NCI-H82 treated with DMSO at 0.1 percent for 48 hours (cell line): ENCODE results near the gene SLC26A5.
"Not testable (repeated sequence)": the region's sequence is repeated elsewhere in the genome, so short reads cannot be mapped to it uniquely, and the experiment has no call there.

Experiments used
- DNase-seq: peaks from one replicate; lab custom pipeline; 2025; ENCODE audit not compliant: unreplicated experiment; lab: John Stamatoyannopoulos, UW

Gene SLC26A5, protein sequence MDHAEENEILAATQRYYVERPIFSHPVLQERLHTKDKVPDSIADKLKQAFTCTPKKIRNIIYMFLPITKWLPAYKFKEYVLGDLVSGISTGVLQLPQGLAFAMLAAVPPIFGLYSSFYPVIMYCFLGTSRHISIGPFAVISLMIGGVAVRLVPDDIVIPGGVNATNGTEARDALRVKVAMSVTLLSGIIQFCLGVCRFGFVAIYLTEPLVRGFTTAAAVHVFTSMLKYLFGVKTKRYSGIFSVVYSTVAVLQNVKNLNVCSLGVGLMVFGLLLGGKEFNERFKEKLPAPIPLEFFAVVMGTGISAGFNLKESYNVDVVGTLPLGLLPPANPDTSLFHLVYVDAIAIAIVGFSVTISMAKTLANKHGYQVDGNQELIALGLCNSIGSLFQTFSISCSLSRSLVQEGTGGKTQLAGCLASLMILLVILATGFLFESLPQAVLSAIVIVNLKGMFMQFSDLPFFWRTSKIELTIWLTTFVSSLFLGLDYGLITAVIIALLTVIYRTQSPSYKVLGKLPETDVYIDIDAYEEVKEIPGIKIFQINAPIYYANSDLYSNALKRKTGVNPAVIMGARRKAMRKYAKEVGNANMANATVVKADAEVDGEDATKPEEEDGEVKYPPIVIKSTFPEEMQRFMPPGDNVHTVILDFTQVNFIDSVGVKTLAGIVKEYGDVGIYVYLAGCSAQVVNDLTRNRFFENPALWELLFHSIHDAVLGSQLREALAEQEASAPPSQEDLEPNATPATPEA

DNA sequence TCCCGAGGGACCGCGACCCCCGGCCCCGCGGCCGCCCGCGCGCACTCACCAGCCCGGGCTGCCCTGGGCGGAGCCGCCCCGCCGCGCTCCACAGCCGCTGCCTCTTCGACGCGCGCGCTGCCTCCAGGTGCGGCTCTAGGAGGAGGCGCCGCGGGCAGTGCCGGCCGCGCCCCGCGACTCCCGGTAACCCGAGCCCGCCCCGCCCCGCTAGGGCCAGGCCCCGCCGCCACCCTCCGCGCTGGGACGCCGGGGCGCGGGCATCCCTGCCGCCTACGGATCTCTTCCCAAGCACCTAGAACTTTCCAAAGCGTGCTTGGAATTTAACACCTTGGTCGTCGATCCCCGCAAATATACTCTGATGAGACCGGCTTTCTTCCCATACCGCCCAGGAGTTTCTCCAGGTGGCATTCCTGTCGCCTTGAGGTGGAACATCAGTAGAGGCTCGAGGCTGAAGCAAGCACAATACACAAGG, at the start of gene SLC26A5:
Gene SLC26A5, minus strand, starts transcription at position 159 of the 472 bp plus-strand sequence. CDS start 24,693 bp downstream, outside the sequence.
- no peak for DNase-seq

DNA sequence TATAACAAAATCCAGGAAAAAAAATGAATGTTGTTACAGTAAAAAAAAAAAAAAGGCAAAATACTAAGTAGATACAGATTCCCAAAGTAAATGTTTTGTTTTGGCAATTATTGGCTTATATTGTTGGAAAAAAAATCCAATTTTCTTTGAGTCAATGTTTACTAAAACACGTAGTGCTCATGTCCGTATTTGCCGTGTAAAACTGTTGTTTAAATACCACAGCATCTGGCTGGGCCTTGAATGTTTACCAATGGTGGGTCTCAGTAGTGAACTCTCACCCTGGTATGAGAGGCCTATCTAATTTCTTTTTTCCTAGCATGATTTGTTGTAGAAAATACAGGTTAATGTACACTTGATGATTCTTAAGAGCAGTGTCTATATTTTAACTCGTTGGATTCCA, 41.4 kb upstream of the SLC26A5 start:
- no peak for DNase-seq

DNA sequence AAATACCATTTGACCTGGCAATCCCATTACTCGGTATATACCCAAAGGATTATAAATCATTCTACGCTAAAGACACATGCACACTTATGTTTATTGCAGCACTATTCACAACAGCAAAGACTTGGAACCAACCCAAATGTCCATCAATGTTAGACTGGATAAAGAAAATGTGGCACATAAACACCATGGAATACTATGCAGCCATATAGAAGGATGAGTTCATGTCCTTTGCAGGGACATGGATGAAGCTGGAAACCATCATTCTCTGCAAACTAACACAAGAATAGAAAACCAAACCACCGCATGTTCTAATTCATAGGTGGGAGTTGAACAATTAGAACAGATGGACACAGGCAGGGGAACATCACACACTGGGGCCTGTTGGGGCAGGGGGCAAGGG, 40.9 kb upstream of the SLC26A5 start:
- DNase-seq, result not testable (repeated sequence)

DNA sequence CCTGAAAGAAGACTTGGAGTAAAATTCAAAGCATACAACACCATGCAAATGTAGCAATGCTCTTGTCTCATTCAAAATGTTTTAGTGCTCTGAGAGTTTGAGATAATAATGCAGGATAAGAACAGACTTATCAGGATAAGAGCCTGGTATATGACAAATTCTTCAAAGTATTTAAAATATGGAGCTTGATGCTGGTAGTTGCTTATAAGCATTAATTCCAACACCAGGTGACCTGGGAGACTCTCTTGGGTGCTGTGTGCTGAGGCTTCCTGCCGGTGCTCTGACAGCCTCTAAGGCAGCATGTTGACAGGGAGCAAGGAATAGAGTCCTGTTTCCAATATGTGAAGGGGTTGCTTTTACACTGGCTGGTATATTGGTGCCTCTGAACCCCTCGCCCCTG, 34.8 kb upstream of the SLC26A5 start:
- DNase-seq, result no peak

DNA sequence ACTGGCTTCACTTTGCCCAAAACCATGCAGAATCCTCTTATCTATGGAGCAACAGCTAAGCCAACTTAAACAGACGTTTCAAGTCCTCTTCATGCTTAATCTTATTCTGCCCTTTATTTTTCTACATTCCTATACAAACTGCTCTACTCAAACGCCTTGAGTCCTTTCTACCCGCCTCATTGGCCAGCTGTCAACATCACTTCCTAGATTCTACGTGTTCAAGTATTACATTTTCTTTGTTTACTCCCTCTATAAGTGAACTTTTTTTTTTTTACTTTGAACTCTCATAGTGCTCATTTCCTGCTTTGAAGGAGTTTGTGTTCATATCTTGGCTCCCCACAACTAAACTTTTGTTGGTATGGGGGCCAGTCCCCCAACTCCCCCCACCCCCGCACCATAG, 28.9 kb upstream of the SLC26A5 start:
- no peak for DNase-seq

DNA sequence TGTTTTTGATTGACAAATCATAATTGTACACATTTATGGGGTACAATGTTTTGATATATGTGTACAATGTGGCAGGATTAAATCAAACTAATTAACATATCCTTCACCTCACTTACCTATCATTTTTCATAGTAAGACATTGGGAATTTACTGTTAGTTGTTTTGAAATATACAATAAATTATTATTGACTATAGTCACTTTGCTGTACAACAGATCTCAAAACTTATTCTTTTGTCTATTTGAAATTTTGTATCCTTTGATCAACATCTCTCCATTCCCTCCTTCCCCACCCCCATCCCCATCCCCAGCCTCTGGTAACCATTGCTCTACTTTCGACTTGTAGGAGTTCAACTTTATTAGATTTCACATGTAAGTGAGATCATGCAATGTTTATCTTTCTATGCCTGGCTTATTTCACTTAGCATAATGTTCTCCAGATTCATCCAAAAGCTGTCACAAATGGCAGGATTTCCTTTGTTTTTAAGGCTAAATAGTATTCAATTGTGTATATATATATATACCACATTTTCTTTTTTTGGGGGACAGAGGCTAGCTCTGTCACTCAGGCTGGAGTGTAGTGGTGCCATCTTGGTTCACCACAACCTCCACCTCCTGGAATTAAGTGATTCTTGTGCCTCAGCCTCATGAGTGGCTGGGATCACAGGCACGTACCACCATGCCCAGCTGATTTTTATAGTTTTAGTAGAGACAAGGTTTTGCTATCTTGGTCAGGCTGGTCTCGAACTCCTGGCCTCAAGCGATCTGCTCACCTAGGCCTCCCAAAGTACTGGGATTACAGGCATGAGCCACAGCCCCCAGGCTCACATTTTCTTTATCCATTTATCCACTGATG, 23.3 kb upstream of the SLC26A5 start:
- no peak for DNase-seq

DNA sequence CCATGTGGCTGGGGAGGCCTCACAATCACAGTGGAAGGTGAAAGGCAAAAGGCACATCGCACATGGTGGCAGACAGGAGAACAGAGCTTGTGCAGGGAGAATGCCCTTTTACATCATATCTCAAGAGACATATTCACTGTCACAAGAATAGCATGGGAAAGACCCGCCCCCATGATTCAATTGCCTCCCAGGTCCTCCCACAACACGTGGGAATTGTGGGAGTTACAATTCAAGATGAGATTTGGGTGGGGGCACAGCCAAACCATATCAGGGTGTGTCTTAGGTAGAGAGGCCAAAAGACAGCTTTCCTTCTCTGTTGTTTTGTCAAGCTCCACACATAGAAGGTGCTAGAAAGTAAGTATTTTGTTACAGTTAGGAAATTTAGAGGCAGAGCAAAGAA, 20.8 kb upstream of the SLC26A5 start:
- no peak for DNase-seq

DNA sequence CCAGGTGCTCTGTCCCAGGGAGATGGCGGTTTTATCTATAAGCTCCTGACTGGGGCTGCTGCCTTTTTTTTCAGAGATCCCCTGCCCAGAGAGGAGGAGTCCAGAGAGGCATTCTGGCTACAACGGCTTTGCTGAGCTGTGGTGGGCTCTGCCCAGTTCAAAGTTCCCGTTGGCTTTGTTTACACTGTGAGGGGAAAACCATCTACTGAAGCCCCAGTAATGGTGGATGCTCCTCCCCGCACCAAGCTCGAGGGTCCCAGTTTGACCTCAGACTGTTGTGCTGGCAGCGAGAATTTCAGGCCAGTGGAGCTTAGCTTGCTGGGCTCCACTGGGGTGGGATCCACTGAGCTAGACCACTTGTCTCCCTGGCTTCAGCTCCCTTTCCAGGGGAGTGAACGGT, 16.4 kb upstream of the SLC26A5 start:
- no peak for DNase-seq

DNA sequence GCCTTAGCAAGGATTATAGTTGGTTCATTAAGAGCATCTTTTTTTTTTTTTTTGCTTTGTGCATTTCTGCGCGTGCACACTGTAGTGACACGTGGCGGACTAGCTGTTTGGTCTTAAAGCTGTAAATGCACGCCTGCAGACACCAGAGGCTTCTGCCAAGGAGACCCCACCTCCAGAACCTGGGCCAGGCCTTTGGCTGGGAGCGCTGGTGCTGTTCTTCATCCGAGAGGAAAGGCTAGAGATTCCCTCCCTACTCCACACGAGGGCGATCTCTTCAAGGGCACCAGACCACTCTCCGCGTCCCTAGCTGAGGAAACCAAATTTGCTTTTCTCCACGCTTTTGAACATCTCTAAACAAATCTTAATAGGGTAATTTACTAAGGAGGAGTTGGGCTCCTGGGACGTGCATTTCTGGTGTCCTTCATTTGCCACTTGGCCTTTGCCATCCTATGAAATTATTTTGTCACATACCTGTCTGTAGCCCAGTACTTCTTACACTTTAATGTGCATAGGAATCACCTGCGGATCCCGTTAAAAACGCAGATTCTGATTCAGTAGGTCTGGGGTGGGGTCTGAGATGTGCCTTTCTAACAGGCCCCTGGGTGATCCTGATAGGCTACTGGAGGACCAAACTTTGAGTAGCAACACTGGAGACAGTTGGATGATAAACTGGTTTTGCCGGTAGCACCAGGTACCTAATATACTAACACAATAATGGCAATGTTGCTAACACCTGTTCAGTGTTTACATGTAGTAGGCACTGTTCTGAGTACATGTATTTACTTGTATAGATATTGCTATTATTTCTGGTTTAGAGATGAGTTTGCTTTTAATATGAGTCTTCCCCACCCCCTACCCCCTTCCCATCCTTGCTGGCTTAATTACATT, 1.3 kb upstream of the SLC26A5 start:
- DNase-seq, result peak; percentile 45

DNA sequence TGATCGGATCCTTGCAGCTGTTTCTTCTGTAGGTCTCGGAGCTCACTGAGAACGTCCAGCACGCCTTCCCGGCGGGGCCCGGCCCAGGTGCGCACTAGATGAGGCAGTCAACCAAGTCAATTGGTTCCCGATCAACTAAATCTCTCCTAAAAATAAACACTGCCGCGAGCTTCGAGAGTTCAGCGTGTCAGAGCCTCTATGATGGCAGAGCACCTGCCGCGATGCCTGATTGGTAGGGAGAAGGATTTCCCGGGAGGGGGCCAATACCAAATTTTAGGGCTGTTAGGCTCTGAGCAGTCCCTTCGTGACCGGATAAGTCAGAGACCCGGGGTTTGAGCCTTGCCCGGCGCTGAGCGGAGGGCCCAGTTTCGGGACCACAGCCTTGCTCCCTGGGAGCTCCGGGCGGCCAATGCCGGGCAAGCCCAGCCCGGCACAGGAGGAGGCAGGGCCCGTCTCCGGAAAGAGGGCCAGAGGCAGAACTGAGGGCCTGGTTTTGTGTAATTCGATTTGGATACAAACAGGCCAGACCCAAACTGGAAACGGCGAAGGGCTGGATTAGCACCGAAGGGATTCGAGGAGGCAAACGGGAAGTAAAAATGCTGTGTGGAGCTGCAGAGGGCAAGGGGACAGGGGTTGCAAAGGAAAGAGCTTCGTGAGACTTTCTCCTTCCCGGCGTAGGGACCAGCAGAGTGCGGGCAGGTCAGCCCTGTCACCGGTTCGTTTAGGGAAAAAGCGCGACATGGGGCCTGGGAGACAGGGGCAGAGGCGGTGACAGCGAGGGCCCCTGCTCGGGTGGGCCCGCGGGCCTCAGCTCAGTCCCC, 569 bp downstream of the SLC26A5 start:
- no peak for DNase-seq

DNA sequence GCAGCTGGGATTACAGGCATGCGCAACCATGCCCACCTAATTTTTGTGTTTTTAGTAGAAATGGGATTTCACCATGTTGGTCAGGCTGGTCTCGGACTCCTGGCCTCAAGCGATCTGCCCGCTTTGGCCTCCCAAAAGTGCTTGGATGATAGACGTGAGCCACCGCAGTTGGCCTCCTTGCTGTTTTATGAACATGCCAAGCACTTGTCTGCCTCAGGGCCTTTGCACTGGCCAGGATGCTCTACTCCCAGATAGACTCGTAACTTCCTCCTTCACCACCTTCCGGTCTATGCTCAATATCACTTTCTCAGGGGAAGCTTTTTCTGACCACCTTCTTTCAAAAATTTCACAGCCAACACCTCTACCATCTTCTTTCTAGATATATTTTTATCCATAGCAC, 6.3 kb downstream of the SLC26A5 start:
- no peak for DNase-seq

DNA sequence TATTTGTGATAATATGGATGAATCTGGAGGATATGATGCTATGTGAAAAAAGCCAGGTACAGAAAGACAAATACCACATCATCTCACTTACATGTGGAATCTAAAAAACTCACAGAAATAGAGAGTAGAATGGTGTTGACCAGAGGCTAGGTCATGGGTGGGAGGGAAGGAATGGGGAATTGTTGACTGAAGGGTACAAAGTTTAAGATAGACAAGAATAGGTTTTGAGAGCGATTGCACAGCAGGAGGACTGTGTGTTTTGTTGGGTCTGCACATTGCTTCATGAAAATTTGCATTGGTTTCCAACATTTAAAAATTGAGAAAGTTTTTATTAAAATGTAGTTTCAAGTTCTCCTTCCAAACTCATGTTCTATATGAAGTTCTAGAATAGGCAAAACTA, 8.4 kb downstream of the SLC26A5 start:
- DNase-seq, result no peak

DNA sequence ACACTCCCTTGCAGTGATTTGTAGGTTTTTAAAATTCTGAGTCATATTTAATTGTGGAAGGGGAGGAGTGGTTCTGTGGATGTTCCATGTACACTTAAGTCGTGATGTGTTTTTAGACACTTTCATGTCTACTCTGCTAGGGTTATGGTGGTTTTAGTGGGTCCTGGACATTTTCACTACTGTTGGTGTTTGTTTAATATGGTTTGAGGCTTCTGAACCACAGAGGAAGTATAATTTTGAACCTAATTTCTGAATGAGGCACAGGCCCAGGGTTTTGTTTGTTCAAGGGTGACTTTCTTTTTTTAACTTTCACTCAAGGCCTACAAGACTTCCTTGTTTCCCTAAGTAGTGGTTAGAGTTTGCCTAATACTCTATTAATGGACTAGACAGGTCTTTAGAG, 13.3 kb downstream of the SLC26A5 start:
- no peak for DNase-seq

DNA sequence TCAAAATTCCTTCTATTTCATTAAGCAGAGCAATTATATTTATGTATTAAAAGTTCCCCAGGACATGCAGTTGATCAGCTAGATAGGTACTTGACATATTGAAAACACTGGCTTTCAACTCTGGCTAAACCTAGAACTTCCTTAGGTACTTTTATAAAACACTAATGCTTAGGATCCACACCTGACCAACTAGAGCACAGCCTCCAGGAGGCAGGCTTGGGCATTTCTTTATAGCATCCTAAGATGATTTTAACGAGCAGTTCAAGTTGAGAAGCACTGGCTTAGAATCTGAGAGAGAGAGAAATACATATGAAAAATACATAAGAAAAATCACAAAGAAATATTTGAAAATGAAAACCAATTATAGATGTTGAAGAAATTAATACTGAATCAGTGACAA, 20.8 kb downstream of the SLC26A5 start:
- DNase-seq, result no peak

DNA sequence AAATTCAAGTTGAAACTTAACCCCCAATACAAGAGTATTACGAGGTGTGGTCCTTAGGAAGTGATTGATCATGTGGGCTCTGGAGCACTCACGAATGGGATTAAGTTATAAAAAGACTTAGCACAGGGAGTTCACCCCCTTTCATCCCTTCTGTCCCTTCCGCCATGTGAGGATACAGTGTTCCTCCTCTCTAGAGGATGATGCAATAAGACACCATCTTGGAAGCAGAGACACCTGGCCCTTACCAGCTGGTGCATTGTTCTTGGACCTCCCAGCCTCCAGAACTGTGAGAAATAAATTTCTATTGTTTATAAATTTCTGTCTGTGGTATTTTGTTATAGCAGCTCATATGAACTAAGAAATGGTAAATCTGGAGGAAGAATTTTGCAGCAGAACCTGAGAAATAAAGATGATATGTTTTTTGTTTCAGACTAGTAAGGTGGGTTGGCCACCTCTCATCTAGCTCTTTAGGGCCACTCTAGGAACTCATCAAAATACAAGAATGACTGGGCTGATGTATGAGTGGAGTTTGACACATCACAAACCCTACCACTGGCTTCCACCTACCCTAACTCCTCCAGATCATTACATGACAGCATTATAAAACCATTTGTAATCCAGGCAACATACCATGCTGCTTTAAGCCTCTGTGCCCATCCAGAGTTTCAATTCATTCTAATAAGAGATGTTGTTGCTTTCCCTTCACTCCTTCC, 22.4 kb downstream of the SLC26A5 start:
- DNase-seq, result no peak

DNA sequence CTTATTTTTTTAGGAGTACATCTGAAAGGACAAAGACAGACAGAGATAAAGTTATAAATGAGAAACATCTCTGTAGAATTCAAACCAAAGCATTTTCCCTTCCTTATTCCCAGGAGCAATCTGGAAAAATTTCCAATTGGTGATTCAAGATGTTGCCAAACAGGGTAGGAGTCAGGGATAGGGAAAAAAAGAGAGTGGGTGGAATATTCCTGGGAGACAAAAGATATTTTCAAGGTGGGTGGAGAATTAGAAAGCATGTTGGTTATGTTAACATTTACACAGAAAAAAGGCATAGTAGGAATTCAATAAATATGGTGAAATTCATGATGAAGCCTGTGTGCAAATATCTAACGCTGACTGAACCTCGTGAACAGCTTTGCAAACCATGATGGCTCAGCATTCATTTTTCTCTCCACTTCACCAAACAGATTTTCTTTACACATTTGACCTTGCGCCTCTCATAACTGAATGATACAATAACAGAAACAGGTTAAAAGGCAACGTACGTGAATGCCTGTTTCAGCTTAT, 25.1 kb downstream of the SLC26A5 start:
- no peak for DNase-seq

DNA sequence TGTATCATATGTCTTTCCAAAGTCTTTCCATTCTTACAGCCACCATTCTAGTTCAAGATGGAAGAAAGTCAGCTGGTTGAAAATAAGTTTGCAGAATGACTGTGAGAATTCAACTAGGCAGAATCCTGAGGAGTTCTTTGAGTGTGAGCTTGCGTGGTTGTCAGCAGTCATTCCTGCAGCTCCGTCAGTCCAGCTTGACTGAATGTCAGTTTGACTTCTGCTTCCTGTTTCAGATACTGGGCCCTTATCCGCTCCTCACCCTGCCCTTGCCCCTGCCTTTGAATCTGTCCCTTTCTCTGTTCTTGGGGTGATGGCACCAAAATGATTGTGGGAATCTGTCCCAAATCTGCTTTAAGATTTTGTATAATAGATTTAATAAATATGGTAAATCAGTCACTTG, 27.8 kb downstream of the SLC26A5 start:
- DNase-seq, result no peak

DNA sequence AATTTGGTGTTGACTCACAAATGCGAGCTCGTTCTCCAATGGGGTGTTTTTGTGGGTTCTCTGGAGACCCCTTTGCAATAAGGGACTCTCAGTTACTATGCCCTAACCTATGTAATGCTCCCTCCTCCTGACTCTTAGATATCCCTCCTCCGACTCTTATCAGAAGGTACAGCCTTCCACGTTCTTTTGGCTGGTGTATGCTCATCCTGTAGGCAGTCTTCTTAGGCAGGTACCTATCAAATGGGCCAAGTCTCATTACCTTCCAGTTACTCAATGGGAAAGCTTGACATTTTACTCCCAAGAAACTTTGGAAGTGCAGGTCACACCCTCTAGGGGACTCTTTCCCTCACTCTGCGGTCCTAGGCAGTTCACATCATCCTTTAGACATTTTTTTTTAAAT, 32.6 kb downstream of the SLC26A5 start:
- no peak for DNase-seq

DNA sequence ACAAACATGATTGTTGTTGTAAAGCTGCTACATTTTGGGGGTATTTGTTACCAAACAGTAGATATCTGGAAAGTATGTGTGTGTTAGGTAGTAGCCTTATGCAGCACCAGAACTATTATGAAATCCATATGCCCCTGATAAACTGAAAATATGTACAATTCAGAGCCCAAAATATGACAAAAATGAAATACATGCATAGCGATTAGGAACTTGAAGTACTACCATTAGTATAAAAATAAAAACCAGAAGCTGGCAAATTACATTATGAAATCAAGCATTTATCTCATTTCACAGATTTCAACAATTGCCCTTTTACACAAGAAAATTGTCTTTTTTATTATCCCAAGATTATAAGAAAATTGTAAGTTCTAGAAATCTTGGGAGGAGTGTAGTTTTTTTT, 33.9 kb downstream of the SLC26A5 start:
- no peak for DNase-seq
